Pancreas (tissue), 10 donors: ENCODE data around the gene GUSB. TPM values are rescaled to one million over a fixed set of nuclear protein-coding genes. Genes with fewer than 3 reads are reported as not detected.

Source experiments
- ATAC-seq, 4 donors: fragments of 200-7000 bp; cut with Tn5 transposase; one replicate each; pipeline versions ENCODE4 v1.8.0 to v1.9.1; 2020; ENCODE audit warnings: mild to moderate bottlenecking in 4 of 4, moderate library complexity in 4 of 4
- DNase-seq, 6 donors: peaks; one replicate each; pipeline ENCODE4 v3.0.0-alpha.2; 2020
- FAIRE-seq: peaks from 2 replicates; lab custom pipeline; 2012; peaks lifted over from hg19 to GRCh38; lab: Jason Lieb, UNC
- H3K27ac ChIP-seq, 4 donors: fragments of 200-600 bp; sonication (generic); 1 replicate in 3 of 4; 2 replicates in 1 of 4; pipeline versions ENCODE4 v1.5.0 to v1.8.0; 2020
- H3K27me3 ChIP-seq, 4 donors: fragments of 200-600 bp; one replicate each; pipeline ENCODE4 v1.8.0; 2021
- H3K36me3 ChIP-seq, 3 donors: fragments of 200-600 bp; sonication (generic) in 1 of 3; one replicate each; pipeline versions ENCODE4 v1.5.0 to v1.8.0; 2020 to 2021
- H3K4me1 ChIP-seq, 3 donors: fragments of 200-600 bp; one replicate each; pipeline ENCODE4 v1.8.0; 2021
- H3K4me3 ChIP-seq, 4 donors: fragments of 200-600 bp; sonication (generic) in 2 of 4; one replicate each; pipeline versions ENCODE4 v1.5.0 to v1.8.0; 2020 to 2021
- H3K9me3 ChIP-seq, 4 donors: fragments of 200-600 bp; one replicate each; pipeline ENCODE4 v1.8.0; 2021
- WGBS, 2 donors: extraction: QIAGEN DNeasy Blood & Tissue Kit; methylation state at CpG; one replicate each; pipeline ENCODE4 v1.1.7; 2013; 5-methylcytosine and 5-hydroxymethylcytosine counted together
- intact Hi-C, 3 donors: fragments of 100-400 bp; cut with DNase I; formaldehyde crosslinking; loops; one replicate each; pipeline versions ENCODE4 v1.11.1 to v1.14.2; 2022
- polyA plus RNA-seq, 2 donors: library from polyadenylated mRNA; stranded (reverse); fragments of 200-250 nt; gene quantifications; one replicate each; pipeline ENCODE4 v1.2.3, GENCODE V29; 2013
- total RNA-seq, 6 donors: library from RNA; stranded (reverse); fragmentation: NEBNext Ultra II Directional in 4 of 6; extraction: Animal tissue kit (Norgen Biotek cat#: 25700) in 4 of 6; gene quantifications; one replicate each; pipeline versions ENCODE4 v1.2.1 to v1.2.4, GENCODE V29; 2021 to 2023
- TF ChIP-seq, protein P1 (sequence below), 4 donors: fragments of 200-600 bp; sonication (generic) in 3 of 4; IDR thresholded peaks; one replicate each; pipeline versions ENCODE4 v1.5.0 to v1.8.0; 2021; ENCODE audit warnings: antibody characterized with exemption in 4 of 4
- donor health status: healthy with polysubstance abuse.
- donor health status: DM: no; HTN: no; CAD: no; lungs with moderate emphysema.
- donor health status: DM: no; HTN: no; CAD: no.
- donor health status: control.
- donor health status: control.
- donor health status: Bipolar disorder and iron deficiency.
- donor health status: DM: yes; HTN: yes; CAD: no.
- donor health status: DM: no; HTN: no; CAD: no.
- donor health status: DM: no; HTN: no; CAD: no.
- donor health status: DM: yes; HTN: yes; CAD: no.

Gene GUSB
- total and polyA plus RNA-seq, 8 donors: 21.5 to 69.8 (median 28.8) TPM

DNA sequence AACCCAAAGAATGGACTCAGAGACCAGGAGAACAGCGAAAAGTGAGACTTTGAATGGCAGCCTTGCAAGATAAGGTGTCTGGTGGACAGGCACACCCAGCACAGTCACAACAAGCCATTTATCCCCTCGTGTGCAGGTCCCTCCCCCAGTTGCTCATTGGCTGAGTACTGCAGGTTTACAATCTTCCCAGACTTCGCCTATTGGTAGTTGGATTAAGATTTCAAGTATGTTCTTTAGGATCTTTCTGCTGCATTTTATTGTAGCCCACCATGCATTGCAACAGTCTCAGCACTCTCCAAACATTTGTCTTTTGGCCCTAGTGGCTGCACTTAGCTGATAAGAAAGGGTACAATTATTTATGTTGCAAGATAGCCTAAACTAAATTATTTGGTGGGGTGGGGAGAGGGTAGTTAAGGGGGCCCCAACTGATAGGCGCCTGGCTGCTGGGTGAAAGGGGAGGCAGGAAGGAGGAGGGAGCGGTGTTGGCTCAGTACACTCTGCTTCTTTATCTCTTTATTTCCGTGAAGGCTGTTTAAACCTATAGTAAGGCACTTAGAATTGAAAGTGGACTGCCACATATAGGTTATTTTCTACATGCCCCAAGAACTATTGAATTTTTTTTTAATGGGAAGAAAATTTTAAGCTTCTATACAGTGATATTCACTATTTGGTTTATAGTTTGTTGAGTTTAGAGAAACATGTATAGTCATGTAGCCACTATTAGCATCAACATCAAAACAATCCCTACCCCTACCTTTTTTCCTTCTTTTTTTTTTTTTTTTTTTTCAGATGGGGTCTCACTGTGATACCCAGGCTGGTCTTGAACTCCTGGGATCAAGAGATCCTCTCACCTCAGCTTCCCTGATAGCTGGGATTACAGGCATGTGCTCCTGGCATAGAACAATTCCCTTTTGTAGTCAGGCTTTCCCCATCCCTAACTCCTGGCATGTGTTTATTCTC lies 54.2 kb downstream of the GUSB start:
- no peaks in the 10 kb centered on the region for H3K27me3 ChIP-seq
- peak in 2 of 4 donors; percentile 28 to 58 for ATAC-seq
- no peak for DNase-seq
- TF ChIP-seq, protein P1, sequence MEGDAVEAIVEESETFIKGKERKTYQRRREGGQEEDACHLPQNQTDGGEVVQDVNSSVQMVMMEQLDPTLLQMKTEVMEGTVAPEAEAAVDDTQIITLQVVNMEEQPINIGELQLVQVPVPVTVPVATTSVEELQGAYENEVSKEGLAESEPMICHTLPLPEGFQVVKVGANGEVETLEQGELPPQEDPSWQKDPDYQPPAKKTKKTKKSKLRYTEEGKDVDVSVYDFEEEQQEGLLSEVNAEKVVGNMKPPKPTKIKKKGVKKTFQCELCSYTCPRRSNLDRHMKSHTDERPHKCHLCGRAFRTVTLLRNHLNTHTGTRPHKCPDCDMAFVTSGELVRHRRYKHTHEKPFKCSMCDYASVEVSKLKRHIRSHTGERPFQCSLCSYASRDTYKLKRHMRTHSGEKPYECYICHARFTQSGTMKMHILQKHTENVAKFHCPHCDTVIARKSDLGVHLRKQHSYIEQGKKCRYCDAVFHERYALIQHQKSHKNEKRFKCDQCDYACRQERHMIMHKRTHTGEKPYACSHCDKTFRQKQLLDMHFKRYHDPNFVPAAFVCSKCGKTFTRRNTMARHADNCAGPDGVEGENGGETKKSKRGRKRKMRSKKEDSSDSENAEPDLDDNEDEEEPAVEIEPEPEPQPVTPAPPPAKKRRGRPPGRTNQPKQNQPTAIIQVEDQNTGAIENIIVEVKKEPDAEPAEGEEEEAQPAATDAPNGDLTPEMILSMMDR (IDR thresholded peaks at IDR 0.05): no peak
- FAIRE-seq: no peak
- H3K4me1 ChIP-seq: peaks cover 0 to 7% (median 5%) of the 10 kb centered on the region in 3 donors
- H3K9me3 ChIP-seq: no peaks in the 10 kb centered on the region
- H3K4me3 ChIP-seq: no peak overlapping the region
- intact Hi-C loops: no loop called here
- no peak overlapping the region for H3K27ac ChIP-seq
- H3K36me3 ChIP-seq: no peaks in the 10 kb centered on the region
- WGBS, 2 donors: 58 to 64% methylated on average over 6 of the region's 6 CpGs

DNA sequence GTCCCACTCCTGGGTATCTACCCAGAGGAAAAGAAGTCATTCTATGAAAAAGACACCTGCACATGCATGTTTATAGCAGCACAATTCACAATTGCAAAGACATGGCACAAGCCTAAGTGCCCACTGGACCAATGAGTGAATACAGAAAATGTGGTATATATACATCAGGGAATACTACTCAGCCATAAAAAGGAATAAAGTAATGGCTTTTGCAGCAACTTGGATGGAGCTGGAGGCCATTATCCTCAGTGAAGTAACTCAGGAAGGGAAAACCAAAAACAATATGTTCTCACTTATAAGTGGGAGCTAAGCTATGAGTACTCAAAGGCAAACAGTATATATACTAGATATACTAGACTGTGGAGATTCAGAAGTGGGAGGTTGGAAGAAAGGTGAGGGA lies 55.4 kb downstream of the GUSB start:
- DNase-seq: no peak
- H3K27ac ChIP-seq: no peak overlapping the region
- no peak for FAIRE-seq
- H3K27me3 ChIP-seq: no peaks in the 10 kb centered on the region
- ATAC-seq: no peak
- TF ChIP-seq, protein P1 (IDR thresholded peaks at IDR 0.05): no peak
- H3K4me3 ChIP-seq: no peak overlapping the region
- no peaks in the 10 kb centered on the region for H3K9me3 ChIP-seq
- H3K4me1 ChIP-seq: peaks cover 0 to 7% (median 5%) of the 10 kb centered on the region in 3 donors
- intact Hi-C loops: no loop called here
- no peaks in the 10 kb centered on the region for H3K36me3 ChIP-seq

DNA sequence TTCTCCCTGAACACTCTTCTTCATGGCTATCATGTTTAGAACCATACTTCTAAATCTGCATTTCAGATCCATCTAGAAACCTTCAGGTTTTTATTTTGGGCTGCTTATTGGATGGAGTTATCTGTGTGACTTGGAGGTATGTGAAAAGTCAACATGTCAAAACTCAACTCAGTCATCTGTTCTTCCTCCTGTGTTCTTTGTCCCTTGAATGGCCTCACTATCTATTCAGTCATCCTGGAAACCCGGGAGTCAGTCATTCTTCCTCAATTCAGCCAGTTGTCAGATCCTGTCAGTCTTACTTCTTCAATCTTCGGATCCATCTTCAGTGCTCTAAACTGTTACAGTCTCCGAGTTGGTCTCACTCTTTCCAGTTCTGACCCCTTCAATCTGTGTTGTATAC lies 57.0 kb downstream of the GUSB start:
- intact Hi-C loops: no loop called here
- ATAC-seq (no peak), FAIRE-seq (no peak), DNase-seq (no peak)
- Histone ChIP-seq H3K27me3 (no peaks in the 10 kb centered on the region), H3K4me3 (no peak overlapping the region), H3K4me1 (peaks cover 0 to 7% (median 5%) of the 10 kb centered on the region in 3 donors), H3K27ac (no peak overlapping the region), H3K36me3 (no peaks in the 10 kb centered on the region), H3K9me3 (no peaks in the 10 kb centered on the region)
- TF ChIP-seq, protein P1 (IDR thresholded peaks at IDR 0.05): no peak
- 77 to 82% methylated on average over 3 of the region's 3 CpGs for WGBS, 2 donors

DNA sequence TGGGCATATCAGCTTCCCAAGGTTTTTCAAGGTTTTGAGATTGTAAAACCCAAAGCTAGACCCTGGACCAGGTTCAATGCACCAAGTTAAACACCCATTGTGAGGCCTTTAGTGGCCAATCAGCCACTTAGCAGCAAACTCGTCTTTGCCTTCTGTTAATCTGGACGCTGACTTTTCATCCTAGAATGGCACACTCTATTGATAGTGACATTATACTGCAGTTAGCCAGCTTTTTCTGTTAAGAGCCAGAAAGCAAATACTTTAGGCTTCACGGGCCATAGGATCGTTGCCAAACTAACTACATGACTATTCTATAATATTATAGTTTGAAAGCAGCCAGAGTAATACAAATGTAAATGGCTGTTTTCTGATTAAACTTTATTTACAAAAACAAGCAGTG lies 57.8 kb downstream of the GUSB start:
- H3K4me3 ChIP-seq: no peak overlapping the region
- no peak for DNase-seq
- peaks cover 0 to 4% (median 0%) of the 10 kb centered on the region in 3 donors for H3K36me3 ChIP-seq
- TF ChIP-seq, protein P1 (IDR thresholded peaks at IDR 0.05): no peak
- H3K27me3 ChIP-seq: no peaks in the 10 kb centered on the region
- ATAC-seq: peak in 1 of 4 donors; percentile 36
- intact Hi-C loops: no loop called here
- H3K9me3 ChIP-seq: no peaks in the 10 kb centered on the region
- peaks cover 0 to 7% (median 5%) of the 10 kb centered on the region in 3 donors for H3K4me1 ChIP-seq
- FAIRE-seq: no peak
- WGBS, 2 donors: 27 to 30% methylated on average over 4 of the region's 4 CpGs
- H3K27ac ChIP-seq: no peak overlapping the region

DNA sequence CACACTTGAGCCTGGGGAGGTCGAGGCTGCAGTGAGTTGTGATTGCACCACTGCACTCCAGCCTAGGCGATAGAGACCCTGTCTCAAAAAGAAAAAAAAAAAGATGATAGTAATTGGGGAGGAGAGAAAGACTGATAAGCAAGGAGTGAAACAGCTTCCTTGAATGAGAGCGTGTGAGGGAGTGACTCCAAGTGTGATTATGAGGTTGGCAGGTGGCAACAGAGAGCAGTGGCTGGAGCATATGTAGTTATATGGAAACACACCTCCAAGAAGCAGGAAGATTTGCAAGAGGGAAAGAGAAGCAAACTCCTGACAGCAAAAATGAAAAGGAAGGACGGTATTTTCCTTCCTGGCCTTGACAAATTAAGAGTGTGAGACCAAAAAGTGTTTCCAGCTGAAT lies 58.7 kb downstream of the GUSB start:
- no peak for FAIRE-seq
- intact Hi-C loops: no loop called here

More for the DNA sequence above, 58.7 kb downstream of the GUSB start:
- Histone ChIP-seq H3K4me1 (peaks cover 0 to 7% (median 5%) of the 10 kb centered on the region in 3 donors), H3K9me3 (no peaks in the 10 kb centered on the region), H3K27me3 (no peaks in the 10 kb centered on the region), H3K36me3 (peaks cover 0 to 7% (median 0%) of the 10 kb centered on the region in 3 donors), H3K4me3 (no peak overlapping the region), H3K27ac (no peak overlapping the region)
- no peak for DNase-seq
- TF ChIP-seq, protein P1 (IDR thresholded peaks at IDR 0.05): no peak
- WGBS, 2 donors: 71 to 76% methylated on average over 4 of the region's 4 CpGs
- ATAC-seq: no peak
